ENCODE measurements around the gene ROCK2.

Gene ROCK2

DNA sequence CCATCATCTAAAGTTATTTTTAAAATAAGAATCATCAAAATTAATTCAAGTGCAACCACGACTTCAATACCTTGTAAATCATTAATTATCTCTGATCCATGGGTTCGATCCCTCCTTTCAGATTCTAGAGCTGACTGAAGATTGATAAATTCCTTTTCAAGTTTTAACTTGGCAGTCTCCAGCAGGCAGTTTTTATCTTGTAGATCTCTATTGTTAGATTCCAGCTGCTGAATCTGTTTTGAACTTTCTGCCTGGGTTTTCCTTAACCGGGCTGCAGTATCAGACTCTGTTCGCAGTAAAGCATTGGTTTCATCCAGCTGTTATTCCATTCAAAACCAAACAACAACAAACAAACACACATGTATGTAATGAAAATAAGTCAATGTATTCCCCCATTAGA is 129.7 kb downstream of the ROCK2 start:
- Mint-ChIP-seq H3K27ac (no peak overlapping the region), H3K36me3 (ENCODE audit: low read depth) (peaks cover 87% of the 10 kb centered on the region), H3K4me1 (no peaks in the 10 kb centered on the region)

GRCh38 chr2:11213975-11214374 is 130.5 kb downstream of the ROCK2 start:
- no peak for DNase-seq
- no peaks in the 10 kb centered on the region for H3K9me3 Mint-ChIP-seq
- no peak overlapping the region for H3K27ac Mint-ChIP-seq
- H3K36me3 Mint-ChIP-seq (ENCODE audit: low read depth), result peaks cover 79% of the 10 kb centered on the region
- no peaks in the 10 kb centered on the region for H3K27me3 Mint-ChIP-seq (ENCODE audit: low read depth, poor library complexity)
- TF ChIP-seq, protein P1, sequence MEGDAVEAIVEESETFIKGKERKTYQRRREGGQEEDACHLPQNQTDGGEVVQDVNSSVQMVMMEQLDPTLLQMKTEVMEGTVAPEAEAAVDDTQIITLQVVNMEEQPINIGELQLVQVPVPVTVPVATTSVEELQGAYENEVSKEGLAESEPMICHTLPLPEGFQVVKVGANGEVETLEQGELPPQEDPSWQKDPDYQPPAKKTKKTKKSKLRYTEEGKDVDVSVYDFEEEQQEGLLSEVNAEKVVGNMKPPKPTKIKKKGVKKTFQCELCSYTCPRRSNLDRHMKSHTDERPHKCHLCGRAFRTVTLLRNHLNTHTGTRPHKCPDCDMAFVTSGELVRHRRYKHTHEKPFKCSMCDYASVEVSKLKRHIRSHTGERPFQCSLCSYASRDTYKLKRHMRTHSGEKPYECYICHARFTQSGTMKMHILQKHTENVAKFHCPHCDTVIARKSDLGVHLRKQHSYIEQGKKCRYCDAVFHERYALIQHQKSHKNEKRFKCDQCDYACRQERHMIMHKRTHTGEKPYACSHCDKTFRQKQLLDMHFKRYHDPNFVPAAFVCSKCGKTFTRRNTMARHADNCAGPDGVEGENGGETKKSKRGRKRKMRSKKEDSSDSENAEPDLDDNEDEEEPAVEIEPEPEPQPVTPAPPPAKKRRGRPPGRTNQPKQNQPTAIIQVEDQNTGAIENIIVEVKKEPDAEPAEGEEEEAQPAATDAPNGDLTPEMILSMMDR (IDR thresholded peaks at IDR 0.05), result no peak
- H3K4me1 Mint-ChIP-seq, result no peaks in the 10 kb centered on the region
- H3K4me3 Mint-ChIP-seq, result no peak overlapping the region

More for the DNA sequence above, 129.7 kb downstream of the ROCK2 start:
- no peak for DNase-seq
- TF ChIP-seq, protein P1 (IDR thresholded peaks at IDR 0.05), result no peak
- Mint-ChIP-seq H3K27me3 (ENCODE audit: low read depth, poor library complexity) (no peaks in the 10 kb centered on the region), H3K4me3 (no peak overlapping the region), H3K9me3 (peaks cover 4% of the 10 kb centered on the region)

DNA sequence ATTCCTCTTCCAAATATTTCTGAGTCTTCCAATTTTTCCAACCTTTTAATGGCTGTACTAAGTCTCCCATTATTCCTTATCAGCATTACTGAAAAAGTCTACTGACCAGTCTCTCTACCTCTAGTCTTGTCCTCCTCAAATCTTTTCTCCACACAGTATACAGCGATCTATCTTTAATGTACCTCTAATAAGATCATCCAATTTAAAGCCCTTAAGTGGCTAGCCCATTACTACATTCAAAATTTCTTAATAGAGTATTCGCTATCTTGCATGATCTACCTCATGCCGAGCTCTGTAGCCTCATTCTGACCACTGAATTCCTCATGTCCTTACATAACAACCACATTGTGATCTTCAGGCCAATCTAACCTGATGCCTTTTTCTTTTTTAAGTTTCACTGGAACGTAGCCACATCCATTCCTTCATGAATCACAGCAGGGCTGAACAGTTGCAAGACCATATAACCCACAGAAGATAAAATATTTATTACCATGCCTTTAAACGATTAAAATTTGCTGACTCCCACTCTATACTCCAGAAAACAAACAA is 131.3 kb downstream of the ROCK2 start:
- Mint-ChIP-seq H3K36me3 (ENCODE audit: low read depth) (peaks cover 73% of the 10 kb centered on the region), H3K4me3 (no peak overlapping the region), H3K27me3 (ENCODE audit: low read depth, poor library complexity) (no peaks in the 10 kb centered on the region), H3K9me3 (no peaks in the 10 kb centered on the region), H3K27ac (peak overlapping the region; percentile 24), H3K4me1 (no peaks in the 10 kb centered on the region)
- TF ChIP-seq, protein P1 (IDR thresholded peaks at IDR 0.05), result no peak
- no peak for DNase-seq

- TF ChIP-seq, protein P1 (IDR thresholded peaks at IDR 0.05), result no peak
- Mint-ChIP-seq H3K4me1 (no peaks in the 10 kb centered on the region), H3K27ac (no peak overlapping the region), H3K4me3 (no peak overlapping the region), H3K9me3 (no peaks in the 10 kb centered on the region), H3K36me3 (ENCODE audit: low read depth) (peaks cover 70% of the 10 kb centered on the region), H3K27me3 (ENCODE audit: low read depth, poor library complexity) (no peaks in the 10 kb centered on the region)
- no peak for DNase-seq
These were observed 131.8 kb downstream of the ROCK2 start for GRCh38 chr2:11212645-11213044.

DNA sequence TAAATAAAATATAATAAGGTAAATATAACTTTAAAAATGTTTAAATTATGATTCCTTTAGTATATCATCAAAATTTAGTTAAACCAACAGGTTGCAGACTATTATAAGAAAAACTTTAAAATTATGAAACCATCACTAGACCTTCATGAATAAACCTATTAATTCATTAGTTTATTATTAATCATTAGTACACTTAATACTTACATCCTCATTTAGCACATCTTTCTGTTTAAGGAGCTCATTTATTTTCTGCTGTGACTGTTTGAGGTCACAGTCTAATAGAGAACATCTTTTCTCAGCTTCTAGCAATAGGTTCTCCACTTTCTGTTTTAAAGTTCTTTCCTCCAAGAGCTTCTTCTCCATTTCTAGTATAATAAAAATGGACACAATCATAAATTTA is 136.4 kb downstream of the ROCK2 start:
- DNase-seq, result no peak
- Mint-ChIP-seq H3K9me3 (no peaks in the 10 kb centered on the region), H3K4me3 (no peak overlapping the region), H3K4me1 (no peaks in the 10 kb centered on the region), H3K36me3 (ENCODE audit: low read depth) (peaks cover 39% of the 10 kb centered on the region), H3K27ac (no peak overlapping the region), H3K27me3 (ENCODE audit: low read depth, poor library complexity) (no peaks in the 10 kb centered on the region)
- TF ChIP-seq, protein P1 (IDR thresholded peaks at IDR 0.05), result no peak

GRCh38 chr2:11203480-11203879 is 141.0 kb downstream of the ROCK2 start:
- TF ChIP-seq, protein P1 (IDR thresholded peaks at IDR 0.05), result no peak
- no peak for DNase-seq
- H3K9me3 Mint-ChIP-seq, result no peaks in the 10 kb centered on the region
- no peak overlapping the region for H3K4me3 Mint-ChIP-seq
- no peaks in the 10 kb centered on the region for H3K27me3 Mint-ChIP-seq (ENCODE audit: low read depth, poor library complexity)
- H3K4me1 Mint-ChIP-seq, result no peaks in the 10 kb centered on the region
- H3K27ac Mint-ChIP-seq, result no peak overlapping the region
- H3K36me3 Mint-ChIP-seq (ENCODE audit: low read depth), result peaks cover 48% of the 10 kb centered on the region

Data from nephron progenitor cell (in vitro differentiated cells).